ENCODE results near the gene CD276.

The CD276 gene

GRCh38 chr15:73747847-73748590 lies 63.8 kb downstream of the CD276 start:
- DNase-seq (ENCODE audit: low read depth), result no peak
- no peak for TF ChIP-seq CTCF (conservative IDR thresholded peaks at IDR 0.05; ENCODE audit: low read depth, low read length)
- no peak overlapping the region for H3K4me3 ChIP-seq (ENCODE audit: low read length)

- DNase-seq (ENCODE audit: low read depth), result no peak
- TF ChIP-seq CTCF (conservative IDR thresholded peaks at IDR 0.05; ENCODE audit: low read depth, low read length), result no peak
- H3K4me3 ChIP-seq (ENCODE audit: low read length), result no peak overlapping the region
Measured at GRCh38 chr15:73748730-73749129, 64.5 kb downstream of the CD276 start.

GRCh38 chr15:73749533-73749932 lies 65.3 kb downstream of the CD276 start:
- no peak overlapping the region for H3K4me3 ChIP-seq (ENCODE audit: low read length)
- no peak for TF ChIP-seq CTCF (conservative IDR thresholded peaks at IDR 0.05; ENCODE audit: low read depth, low read length)
- DNase-seq (ENCODE audit: low read depth), result no peak

- no peak for TF ChIP-seq CTCF (conservative IDR thresholded peaks at IDR 0.05; ENCODE audit: low read depth, low read length)
- no peak for DNase-seq (ENCODE audit: low read depth)
- no peak overlapping the region for H3K4me3 ChIP-seq (ENCODE audit: low read length)
Measured at GRCh38 chr15:73749971-73750370, 65.8 kb downstream of the CD276 start.

GRCh38 chr15:73750438-73750837 lies 66.3 kb downstream of the CD276 start:
- no peak for TF ChIP-seq CTCF (conservative IDR thresholded peaks at IDR 0.05; ENCODE audit: low read depth, low read length)
- H3K4me3 ChIP-seq (ENCODE audit: low read length), result no peak overlapping the region
- DNase-seq (ENCODE audit: low read depth), result no peak

GRCh38 chr15:73750951-73751350 lies 66.8 kb downstream of the CD276 start:
- no peak for TF ChIP-seq CTCF (conservative IDR thresholded peaks at IDR 0.05; ENCODE audit: low read depth, low read length)
- H3K4me3 ChIP-seq (ENCODE audit: low read length), result no peak overlapping the region
- no peak for DNase-seq (ENCODE audit: low read depth)

- TF ChIP-seq CTCF (conservative IDR thresholded peaks at IDR 0.05; ENCODE audit: low read depth, low read length), result no peak
- no peak overlapping the region for H3K4me3 ChIP-seq (ENCODE audit: low read length)
Measured at GRCh38 chr15:73751511-73751898, 67.3 kb downstream of the CD276 start.

More at GRCh38 chr15:73751511-73751898, 67.3 kb downstream of the CD276 start:
- DNase-seq (ENCODE audit: low read depth), result no peak
